Measurements from ENCODE around the gene PFKP. TPM values are rescaled to one million over a fixed set of nuclear protein-coding genes. Genes with fewer than 3 reads are reported as not detected.

Gene PFKP
- total RNA-seq, 1 donor from 2014 or later: 361 TPM

- Histone ChIP-seq H3K4me1 (ENCODE audit: insufficient read depth, low read length) (peaks cover 5% of the 10 kb centered on the region), H3K4me2 (ENCODE audit: low read length) (no peak overlapping the region), H3K27me3 (ENCODE audit: insufficient read depth, low read length) (no peaks in the 10 kb centered on the region), H3K4me3 (ENCODE audit: insufficient read depth, low read depth, low read length) (no peak overlapping the region), H2AFZ (ENCODE audit: low read depth, low read length) (no peak overlapping the region), H3K27ac (ENCODE audit: low read depth, low read length) (no peak overlapping the region), H3K9ac (ENCODE audit: low read length) (no peak overlapping the region), H3K36me3 (ENCODE audit: insufficient read depth, low read length) (peaks cover 55% of the 10 kb centered on the region), H3K9me3 (ENCODE audit: insufficient read depth, low read depth, low read length) (no peaks in the 10 kb centered on the region), H4K20me1 (ENCODE audit: insufficient read depth, low read length) (peaks cover 20% of the 10 kb centered on the region), H3K79me2 (ENCODE audit: insufficient read depth, low read length) (peaks cover 15% of the 10 kb centered on the region)
- Mint-ChIP-seq H3K4me3 (ENCODE audit: unreplicated experiment) (no peak overlapping the region), H3K27me3 (ENCODE audit: low read depth, unreplicated experiment) (no peaks in the 10 kb centered on the region), H3K9me3 (ENCODE audit: unreplicated experiment) (no peaks in the 10 kb centered on the region), H3K4me1 (ENCODE audit: low read depth, unreplicated experiment) (peaks cover 3% of the 10 kb centered on the region), H3K36me3 (ENCODE audit: low read depth, unreplicated experiment) (peaks cover 40% of the 10 kb centered on the region), H3K27ac (ENCODE audit: unreplicated experiment) (no peak overlapping the region)
- no peak for FAIRE-seq
- DNase-seq (ENCODE audit: low read depth): no peak
- TF ChIP-seq EZH2 (IDR thresholded peaks at IDR 0.05; ENCODE audit: insufficient read depth, low read length): no peak
- no peak for TF ChIP-seq CTCF (IDR thresholded peaks at IDR 0.05; ENCODE audit: insufficient read depth, low read depth, low read length)
Measured at GRCh38 chr10:3115685-3116084, 48.3 kb downstream of the PFKP start.

GRCh38 chr10:3116508-3117100 lies 49.3 kb downstream of the PFKP start:
- Mint-ChIP-seq H3K36me3 (ENCODE audit: low read depth, unreplicated experiment) (peaks cover 32% of the 10 kb centered on the region), H3K27me3 (ENCODE audit: low read depth, unreplicated experiment) (no peaks in the 10 kb centered on the region), H3K9me3 (ENCODE audit: unreplicated experiment) (no peaks in the 10 kb centered on the region), H3K4me3 (ENCODE audit: unreplicated experiment) (no peak overlapping the region), H3K27ac (ENCODE audit: unreplicated experiment) (peak overlapping the region; percentile 50), H3K4me1 (ENCODE audit: low read depth, unreplicated experiment) (peaks cover 2% of the 10 kb centered on the region)
- Histone ChIP-seq H3K27me3 (ENCODE audit: insufficient read depth, low read length) (no peaks in the 10 kb centered on the region), H4K20me1 (ENCODE audit: insufficient read depth, low read length) (peaks cover 10% of the 10 kb centered on the region), H3K9ac (ENCODE audit: low read length) (no peak overlapping the region), H2AFZ (ENCODE audit: low read depth, low read length) (no peak overlapping the region), H3K36me3 (ENCODE audit: insufficient read depth, low read length) (peaks cover 56% of the 10 kb centered on the region), H3K4me1 (ENCODE audit: insufficient read depth, low read length) (peaks cover 5% of the 10 kb centered on the region), H3K9me3 (ENCODE audit: insufficient read depth, low read depth, low read length) (no peaks in the 10 kb centered on the region), H3K4me2 (ENCODE audit: low read length) (no peak overlapping the region), H3K27ac (ENCODE audit: low read depth, low read length) (no peak overlapping the region), H3K4me3 (ENCODE audit: insufficient read depth, low read depth, low read length) (no peak overlapping the region), H3K79me2 (ENCODE audit: insufficient read depth, low read length) (peaks cover 10% of the 10 kb centered on the region)
- FAIRE-seq: no peak
- DNase-seq (ENCODE audit: low read depth): no peak
- TF ChIP-seq EZH2 (IDR thresholded peaks at IDR 0.05; ENCODE audit: insufficient read depth, low read length): no peak
- TF ChIP-seq CTCF (IDR thresholded peaks at IDR 0.05; ENCODE audit: insufficient read depth, low read depth, low read length): no peak

GRCh38 chr10:3117486-3117885 lies 50.1 kb downstream of the PFKP start:
- no peaks in the 10 kb centered on the region for H3K9me3 Mint-ChIP-seq (ENCODE audit: unreplicated experiment)
- Histone ChIP-seq H3K9ac (ENCODE audit: low read length) (no peak overlapping the region), H4K20me1 (ENCODE audit: insufficient read depth, low read length) (peaks cover 11% of the 10 kb centered on the region), H3K4me1 (ENCODE audit: insufficient read depth, low read length) (peaks cover 2% of the 10 kb centered on the region), H3K4me3 (ENCODE audit: insufficient read depth, low read depth, low read length) (no peak overlapping the region), H3K4me2 (ENCODE audit: low read length) (no peak overlapping the region), H3K27me3 (ENCODE audit: insufficient read depth, low read length) (no peaks in the 10 kb centered on the region), H2AFZ (ENCODE audit: low read depth, low read length) (no peak overlapping the region), H3K79me2 (ENCODE audit: insufficient read depth, low read length) (peaks cover 14% of the 10 kb centered on the region), H3K36me3 (ENCODE audit: insufficient read depth, low read length) (peaks cover 55% of the 10 kb centered on the region), H3K27ac (ENCODE audit: low read depth, low read length) (no peak overlapping the region), H3K9me3 (ENCODE audit: insufficient read depth, low read depth, low read length) (no peaks in the 10 kb centered on the region)
- FAIRE-seq (no peak), DNase-seq (ENCODE audit: low read depth) (no peak)
- H3K4me1 Mint-ChIP-seq (ENCODE audit: low read depth, unreplicated experiment): peaks cover 1% of the 10 kb centered on the region
- TF ChIP-seq EZH2 (IDR thresholded peaks at IDR 0.05; ENCODE audit: insufficient read depth, low read length) (no peak), CTCF (IDR thresholded peaks at IDR 0.05; ENCODE audit: insufficient read depth, low read depth, low read length) (no peak)
- no peak overlapping the region for H3K27ac Mint-ChIP-seq (ENCODE audit: unreplicated experiment)
- H3K36me3 Mint-ChIP-seq (ENCODE audit: low read depth, unreplicated experiment): peaks cover 33% of the 10 kb centered on the region
- H3K27me3 Mint-ChIP-seq (ENCODE audit: low read depth, unreplicated experiment): no peaks in the 10 kb centered on the region
- H3K4me3 Mint-ChIP-seq (ENCODE audit: unreplicated experiment): no peak overlapping the region

All from astrocyte (in vitro differentiated cells and primary cell).